GM12872 (cell line): ENCODE data around the gene LIPJ.

Experiments used
- TF ChIP-seq, protein P1 (sequence below): IDR thresholded peaks from 3 replicates; pipeline ENCODE4 v1.5.1; 2011; ENCODE audit warnings: low read depth, mild to moderate bottlenecking, low read length, moderate library complexity; ENCODE audit not compliant: insufficient read depth

LIPJ gene

DNA sequence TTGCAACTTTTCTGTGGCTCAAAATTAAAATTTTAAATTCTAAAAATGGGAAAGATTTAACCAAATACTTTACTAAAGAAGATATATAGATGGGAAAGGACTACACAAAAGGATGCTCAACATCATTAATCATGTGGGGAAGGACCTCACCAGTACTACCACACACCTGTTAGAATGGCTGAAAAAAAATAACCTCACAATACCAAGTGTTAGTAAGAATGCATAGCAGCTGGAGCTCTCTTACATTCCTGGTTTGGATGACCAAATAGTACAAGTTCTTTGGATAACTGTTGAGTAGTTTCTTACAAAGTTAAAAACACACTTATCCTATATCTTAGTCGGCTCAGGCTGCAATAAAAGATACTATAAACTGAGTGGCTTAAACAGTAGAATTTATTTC is 33.9 kb downstream of the LIPJ start:
- TF ChIP-seq, protein P1, sequence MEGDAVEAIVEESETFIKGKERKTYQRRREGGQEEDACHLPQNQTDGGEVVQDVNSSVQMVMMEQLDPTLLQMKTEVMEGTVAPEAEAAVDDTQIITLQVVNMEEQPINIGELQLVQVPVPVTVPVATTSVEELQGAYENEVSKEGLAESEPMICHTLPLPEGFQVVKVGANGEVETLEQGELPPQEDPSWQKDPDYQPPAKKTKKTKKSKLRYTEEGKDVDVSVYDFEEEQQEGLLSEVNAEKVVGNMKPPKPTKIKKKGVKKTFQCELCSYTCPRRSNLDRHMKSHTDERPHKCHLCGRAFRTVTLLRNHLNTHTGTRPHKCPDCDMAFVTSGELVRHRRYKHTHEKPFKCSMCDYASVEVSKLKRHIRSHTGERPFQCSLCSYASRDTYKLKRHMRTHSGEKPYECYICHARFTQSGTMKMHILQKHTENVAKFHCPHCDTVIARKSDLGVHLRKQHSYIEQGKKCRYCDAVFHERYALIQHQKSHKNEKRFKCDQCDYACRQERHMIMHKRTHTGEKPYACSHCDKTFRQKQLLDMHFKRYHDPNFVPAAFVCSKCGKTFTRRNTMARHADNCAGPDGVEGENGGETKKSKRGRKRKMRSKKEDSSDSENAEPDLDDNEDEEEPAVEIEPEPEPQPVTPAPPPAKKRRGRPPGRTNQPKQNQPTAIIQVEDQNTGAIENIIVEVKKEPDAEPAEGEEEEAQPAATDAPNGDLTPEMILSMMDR = no peak

DNA sequence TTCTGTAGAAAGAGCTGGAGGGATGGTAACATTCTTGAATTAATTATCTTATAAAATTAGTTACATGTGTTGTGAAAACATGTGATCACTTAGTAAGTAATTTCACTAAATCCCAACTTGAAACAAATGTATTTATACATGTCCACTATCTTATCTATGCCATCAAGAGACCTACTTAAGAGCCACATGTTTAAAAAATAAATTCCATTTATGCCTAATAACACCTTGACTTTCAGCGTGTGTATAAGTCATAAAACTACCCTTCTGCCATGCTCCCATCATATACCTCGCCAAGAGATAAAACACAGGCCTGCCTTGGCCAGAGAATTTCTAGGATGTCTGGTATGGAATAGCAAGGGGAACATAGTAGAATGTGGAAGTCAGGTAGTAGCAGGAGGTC is 37.3 kb downstream of the LIPJ start:
- TF ChIP-seq, protein P1 = no peak

DNA sequence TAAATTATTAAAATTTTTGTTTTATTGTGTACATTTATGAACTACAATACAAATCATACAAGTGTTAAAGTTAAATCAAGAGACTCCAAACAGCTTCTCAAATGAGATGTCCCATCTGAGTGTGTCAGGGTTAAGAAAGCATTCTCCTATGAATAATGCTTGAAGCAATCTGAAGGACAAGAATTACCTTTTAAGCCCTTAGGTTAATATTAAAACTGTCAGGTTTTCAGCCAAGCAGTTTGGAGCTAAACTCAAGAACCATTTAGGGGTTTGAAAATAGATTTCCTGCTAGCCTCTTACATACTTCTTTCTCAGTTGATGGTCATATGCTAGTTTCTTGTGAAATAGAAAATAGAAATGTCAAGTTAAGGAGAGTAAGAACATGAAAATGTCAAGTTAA is 38.3 kb downstream of the LIPJ start:
- TF ChIP-seq, protein P1 = no peak

DNA sequence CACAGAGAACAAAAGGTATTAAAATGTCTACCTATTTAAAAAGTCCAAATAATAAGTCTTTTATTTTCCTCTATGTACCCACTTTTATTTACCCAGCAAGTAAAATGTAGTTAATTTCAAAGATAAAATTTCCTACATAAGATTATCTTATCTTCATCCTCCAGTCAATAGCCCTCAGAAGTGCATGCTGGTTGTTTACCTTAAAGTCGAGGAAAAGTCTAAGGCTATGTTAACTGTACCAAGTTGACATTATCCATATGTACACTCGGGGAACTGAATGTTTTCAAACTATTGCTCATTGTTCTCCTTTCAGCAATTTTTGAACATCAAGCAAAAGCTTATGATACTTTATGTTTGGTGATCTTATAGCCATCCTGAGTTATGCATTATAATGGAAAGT is 53.6 kb downstream of the LIPJ start:
- TF ChIP-seq, protein P1 = no peak

DNA sequence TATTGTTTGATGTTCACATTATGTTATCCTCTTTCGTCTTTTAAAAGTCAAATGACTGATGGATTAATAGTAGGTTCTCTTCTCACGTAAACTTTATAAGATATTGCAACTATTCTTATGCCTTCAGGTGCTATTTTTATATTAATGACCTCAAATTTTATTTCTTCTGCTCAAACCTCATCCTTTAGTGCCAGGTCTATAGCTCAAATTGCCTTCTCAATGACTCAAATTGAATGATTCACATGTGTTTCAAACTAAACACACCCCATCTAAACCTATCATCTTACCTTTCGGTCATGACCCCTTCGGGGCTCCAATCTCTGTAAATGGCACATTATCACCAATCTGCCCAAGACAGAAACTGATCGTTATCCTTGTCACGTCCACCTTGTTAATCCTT is 55.6 kb downstream of the LIPJ start:
- TF ChIP-seq, protein P1 = no peak

DNA sequence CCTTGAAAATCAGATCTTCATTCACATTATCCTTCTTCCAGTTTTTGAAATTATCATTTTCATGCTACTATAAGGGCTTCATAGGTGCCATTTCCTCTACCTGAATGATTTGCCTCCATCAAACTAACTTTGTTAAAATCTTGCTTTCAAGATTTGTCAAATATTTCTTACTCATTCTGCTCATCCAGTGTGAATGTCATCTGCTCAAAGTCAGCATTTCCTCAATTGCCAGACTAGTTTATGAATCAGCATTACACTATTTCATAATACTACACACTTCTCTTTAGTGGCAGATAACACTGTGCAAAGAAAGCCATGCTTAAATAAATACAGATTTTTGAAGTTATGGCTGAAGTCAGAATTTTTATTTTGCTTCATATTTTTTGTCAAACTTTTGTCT is 56.4 kb downstream of the LIPJ start:
- TF ChIP-seq, protein P1 = no peak

DNA sequence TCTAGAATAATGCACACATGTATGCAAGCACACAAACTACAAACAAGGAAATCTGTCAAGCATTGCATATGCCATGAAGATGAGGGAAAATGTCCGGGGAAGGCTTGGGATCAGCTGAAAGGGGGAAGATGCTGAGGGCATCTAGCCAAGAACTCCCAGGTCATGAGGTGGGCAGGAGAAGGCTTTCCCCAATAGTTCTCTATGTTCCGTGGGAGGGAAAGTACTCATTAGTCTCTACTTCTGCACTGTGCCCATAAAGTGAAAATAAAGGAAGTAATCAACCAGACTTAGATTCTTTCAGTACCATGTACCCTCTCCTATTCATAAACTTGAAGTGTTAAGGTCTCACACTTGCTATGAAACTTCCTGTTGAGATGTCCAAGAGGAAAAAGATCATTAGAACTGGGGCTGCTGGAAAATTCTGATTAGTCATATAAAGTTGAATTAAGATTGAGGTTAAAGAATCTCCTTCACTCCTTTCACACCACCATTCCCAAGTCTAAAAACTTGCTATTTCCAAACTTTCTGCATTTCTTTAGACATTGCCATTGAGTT is 60.6 kb downstream of the LIPJ start:
- TF ChIP-seq, protein P1 = no peak

DNA sequence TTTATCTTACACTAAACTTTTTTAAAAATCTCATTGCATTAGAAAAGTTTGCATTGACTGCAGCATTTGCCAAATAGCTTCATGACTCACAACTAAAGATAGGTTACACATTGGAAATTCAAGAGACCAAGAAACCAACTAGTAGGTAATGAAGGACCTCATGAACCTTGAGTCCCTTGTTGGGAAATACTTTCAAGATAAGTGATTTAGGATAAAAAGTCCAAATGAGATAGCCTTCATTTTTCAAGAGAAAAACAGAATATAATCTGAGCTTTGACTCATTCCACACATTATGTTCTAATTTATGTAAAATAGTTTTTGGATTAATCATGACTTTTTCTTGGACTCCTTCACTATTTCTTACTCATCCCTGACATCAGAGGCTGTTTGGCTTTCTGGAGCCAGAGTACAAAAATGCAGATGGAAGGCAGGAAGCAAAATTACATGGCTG is 64.6 kb downstream of the LIPJ start:
- TF ChIP-seq, protein P1 = no peak
